Brain microvascular endothelial cell (primary cell): ENCODE measurements around the gene UBR7.

Experiments
- DNase-seq: peaks from one replicate; pipeline ENCODE4 v3.0.0-alpha.2; 2020
- H3K27ac ChIP-seq: fragments of 250-450 bp; sonication (Bioruptor Pico); 2 replicates; pipeline ENCODE4 v1.5.1; 2020; ENCODE audit warnings: mild to moderate bottlenecking, moderate library complexity
- H3K27me3 ChIP-seq: fragments of 250-450 bp; sonication (Bioruptor Pico); replicated peaks from 2 replicates; pipeline ENCODE4 v1.5.1; 2020; ENCODE audit warnings: mild to moderate bottlenecking
- H3K36me3 ChIP-seq: fragments of 250-450 bp; sonication (Bioruptor Pico); replicated peaks from 2 replicates; pipeline ENCODE4 v1.5.1; 2020; ENCODE audit warnings: mild to moderate bottlenecking
- H3K4me3 ChIP-seq: 2 replicates; pipeline ENCODE4 v1.5.1; 2011; ENCODE audit warnings: low read depth, mild to moderate bottlenecking, control low read depth, low read length, moderate library complexity
- CTCF ChIP-seq: IDR thresholded peaks from 2 replicates; pipeline ENCODE4 v1.5.1; 2011; ENCODE audit warnings: low read depth, mild to moderate bottlenecking, moderate library complexity, low read length, control low read depth, inconsistent platforms; ENCODE audit errors: missing control alignments
- in situ Hi-C: cut with HindIII; loops from 2 replicates; pipeline ENCODE4 v1.10.0; 2017; ENCODE audit warnings: low sequenced_read_pairs, low pct_ligation_motif_present

Gene UBR7

GRCh38 chr14:93245764-93246420, 38.8 kb downstream of the UBR7 start:
- no peak overlapping the region for H3K4me3 ChIP-seq
- DNase-seq: no peak
- in situ Hi-C loops: no loop called here
- H3K27me3 ChIP-seq: no peaks in the 10 kb centered on the region
- no peak for TF ChIP-seq CTCF
- H3K27ac ChIP-seq: no peak overlapping the region
- H3K36me3 ChIP-seq: peaks cover 24% of the 10 kb centered on the region

GRCh38 chr14:93246534-93246933, 39.5 kb downstream of the UBR7 start:
- H3K27ac ChIP-seq: no peak overlapping the region
- no peak overlapping the region for H3K4me3 ChIP-seq
- H3K27me3 ChIP-seq: no peaks in the 10 kb centered on the region
- H3K36me3 ChIP-seq: peaks cover 26% of the 10 kb centered on the region
- in situ Hi-C loops: no loop called here
- no peak for DNase-seq
- TF ChIP-seq CTCF: no peak

GRCh38 chr14:93249128-93249831, 42.2 kb downstream of the UBR7 start:
- TF ChIP-seq CTCF: no peak
- in situ Hi-C loops: no loop called here

GRCh38 chr14:93262446-93262845, 55.4 kb downstream of the UBR7 start:
- Histone ChIP-seq H3K36me3 (peaks cover 2% of the 10 kb centered on the region), H3K4me3 (no peak overlapping the region), H3K27me3 (no peaks in the 10 kb centered on the region), H3K27ac (no peak overlapping the region)
- TF ChIP-seq CTCF: no peak
- in situ Hi-C loops: no loop called here
- no peak for DNase-seq

More at GRCh38 chr14:93249128-93249831, 42.2 kb downstream of the UBR7 start:
- Histone ChIP-seq H3K27me3 (no peaks in the 10 kb centered on the region), H3K4me3 (no peak overlapping the region), H3K36me3 (peaks cover 16% of the 10 kb centered on the region), H3K27ac (no peak overlapping the region)
- no peak for DNase-seq

- no peak for TF ChIP-seq CTCF
- Histone ChIP-seq H3K4me3 (no peak overlapping the region), H3K36me3 (peaks cover 2% of the 10 kb centered on the region), H3K27me3 (no peaks in the 10 kb centered on the region), H3K27ac (no peak overlapping the region)
- in situ Hi-C loops: no loop called here
- DNase-seq: peak; percentile 31
These were observed 56.4 kb downstream of the UBR7 start for GRCh38 chr14:93263416-93263815.
